Suprapubic skin (tissue), 4 donors: Measurements from ENCODE around the gene PACSIN2. TPM values are rescaled to one million over a fixed set of nuclear protein-coding genes. Genes with fewer than 3 reads are reported as not detected.

Experiments used
- DNase-seq, 2 donors: peaks; one replicate each; pipeline ENCODE4 v3.0.0-alpha.2; 2019; ENCODE audit warnings: low spot score in 2 of 2
- H3K27ac ChIP-seq: fragments of 200-600 bp; sonication (generic); one replicate; pipeline ENCODE4 v1.5.1; 2019
- H3K27me3 ChIP-seq: fragments of 200-600 bp; sonication (generic); one replicate; pipeline ENCODE4 v1.5.1; 2019
- H3K36me3 ChIP-seq: fragments of 200-600 bp; sonication (generic); one replicate; pipeline ENCODE4 v1.5.1; 2019
- H3K4me1 ChIP-seq: fragments of 200-600 bp; sonication (generic); one replicate; pipeline ENCODE4 v1.5.1; 2019
- H3K4me3 ChIP-seq: fragments of 200-600 bp; sonication (generic); one replicate; pipeline ENCODE4 v1.5.1; 2019; ENCODE audit warnings: mild to moderate bottlenecking
- H3K9me3 ChIP-seq: fragments of 200-600 bp; sonication (generic); one replicate; pipeline ENCODE4 v1.5.1; 2019
- CTCF ChIP-seq, 2 donors: fragments of 200-600 bp in 1 of 2; fragments of 450-650 bp in 1 of 2; sonication (generic) in 1 of 2; IDR thresholded peaks; one replicate each; pipeline ENCODE4 v1.5.1; 2016 to 2019; ENCODE audit warnings: antibody characterized with exemption in 2 of 2, mild to moderate bottlenecking in 1 of 2, moderate library complexity in 1 of 2
- EP300 ChIP-seq: sonication (generic); formaldehyde crosslinking; IDR thresholded peaks from one replicate; pipeline ENCODE4 v1.6.1; 2017; ENCODE audit warnings: antibody characterized with exemption
- POLR2A ChIP-seq, 2 donors: fragments of 450-650 bp; IDR thresholded peaks; one replicate each; pipeline ENCODE4 v1.6.1; 2017; ENCODE audit warnings: antibody characterized with exemption in 2 of 2, mild to moderate bottlenecking in 2 of 2, moderate library complexity in 2 of 2
- POLR2AphosphoS5 ChIP-seq, 3 donors: sonication (generic); formaldehyde crosslinking; IDR thresholded peaks; one replicate each; pipeline ENCODE4 v1.6.1; 2017; ENCODE audit warnings: antibody characterized with exemption in 3 of 3
- WGBS: methylation state at CpG from one replicate; pipeline ENCODE4 v1.1.5; 2018; 5-methylcytosine and 5-hydroxymethylcytosine counted together
- total RNA-seq, 4 donors: library from RNA; depleted of rRNA; stranded (reverse); fragments of >200 nt; gene quantifications; one replicate each; pipeline ENCODE4 v1.1.0, GENCODE V29; 2016

PACSIN2 gene
- total RNA-seq, 4 donors from 2014 or later, result 38.9 to 74.8 (median 55.3) TPM

DNA sequence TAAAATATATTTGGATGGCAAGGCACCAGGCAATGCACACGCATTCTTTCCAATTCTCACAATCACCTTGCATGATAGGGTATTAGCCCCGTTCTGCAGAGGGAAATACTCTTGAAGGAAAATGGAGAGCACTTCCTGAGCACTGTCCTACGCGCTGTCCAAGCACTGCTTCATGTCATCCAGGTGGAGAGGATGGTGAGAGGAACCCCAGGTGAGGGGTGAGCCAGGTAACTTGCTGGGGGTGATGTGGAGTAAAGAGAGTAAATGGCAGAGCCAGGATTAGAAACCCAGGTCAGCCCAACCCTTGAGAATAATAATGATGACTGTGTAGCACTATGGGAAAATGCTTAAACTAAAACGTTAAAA lies 711 bp upstream of the PACSIN2 start:
- Histone ChIP-seq H3K4me1 (peaks cover 46% of the 10 kb centered on the region), H3K27ac (peak overlapping the region; percentile 86), H3K9me3 (no peaks in the 10 kb centered on the region), H3K36me3 (no peaks in the 10 kb centered on the region), H3K4me3 (peak overlapping the region; percentile 89), H3K27me3 (no peaks in the 10 kb centered on the region)
- WGBS, result 29% methylated on average over 5 of the region's 5 CpGs
- DNase-seq, result no peak
- TF ChIP-seq CTCF (IDR thresholded peaks at IDR 0.05) (no peak), POLR2A (IDR thresholded peaks at IDR 0.05) (no peak)

DNA sequence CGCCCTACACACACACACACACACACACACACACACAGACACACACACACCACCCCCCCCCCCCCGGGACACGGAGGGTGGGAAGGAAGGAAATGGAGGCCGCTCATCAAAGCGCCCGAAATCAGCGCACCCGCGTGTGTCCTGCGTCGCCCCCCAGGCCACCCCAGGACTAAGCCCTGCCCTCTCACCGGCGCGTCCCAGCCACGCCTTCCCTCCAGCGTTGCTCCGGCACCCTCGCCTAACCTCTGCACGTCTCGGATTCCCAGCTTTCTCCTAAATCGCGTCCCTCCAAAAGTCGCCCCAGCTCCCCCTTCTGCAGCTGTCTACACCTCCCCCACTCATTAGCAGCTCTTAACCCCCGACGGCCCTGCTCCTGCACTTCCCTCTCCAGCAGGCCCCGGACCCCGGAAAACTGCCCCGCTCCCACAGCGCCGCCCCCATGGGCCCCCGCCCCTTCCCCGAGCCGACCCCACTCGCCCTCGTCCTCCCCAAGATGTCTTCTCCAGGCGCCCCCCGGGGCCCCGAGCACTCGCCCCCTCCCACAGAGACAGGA lies 557 bp downstream of the PACSIN2 start:
- Histone ChIP-seq H3K27me3 (no peaks in the 10 kb centered on the region), H3K36me3 (no peaks in the 10 kb centered on the region), H3K4me1 (peaks cover 45% of the 10 kb centered on the region), H3K9me3 (no peaks in the 10 kb centered on the region), H3K27ac (peak overlapping the region; percentile 86), H3K4me3 (peak overlapping the region; percentile 89)
- DNase-seq, result peak in 1 of 2 donors; percentile 78
- TF ChIP-seq EP300 (no peak), CTCF (IDR thresholded peaks at IDR 0.05) (no peak), POLR2AphosphoS5 (IDR thresholded peaks at IDR 0.05) (no peak), POLR2A (IDR thresholded peaks at IDR 0.05) (no peak)
- 3% methylated on average over 6 of the region's 39 CpGs for WGBS

DNA sequence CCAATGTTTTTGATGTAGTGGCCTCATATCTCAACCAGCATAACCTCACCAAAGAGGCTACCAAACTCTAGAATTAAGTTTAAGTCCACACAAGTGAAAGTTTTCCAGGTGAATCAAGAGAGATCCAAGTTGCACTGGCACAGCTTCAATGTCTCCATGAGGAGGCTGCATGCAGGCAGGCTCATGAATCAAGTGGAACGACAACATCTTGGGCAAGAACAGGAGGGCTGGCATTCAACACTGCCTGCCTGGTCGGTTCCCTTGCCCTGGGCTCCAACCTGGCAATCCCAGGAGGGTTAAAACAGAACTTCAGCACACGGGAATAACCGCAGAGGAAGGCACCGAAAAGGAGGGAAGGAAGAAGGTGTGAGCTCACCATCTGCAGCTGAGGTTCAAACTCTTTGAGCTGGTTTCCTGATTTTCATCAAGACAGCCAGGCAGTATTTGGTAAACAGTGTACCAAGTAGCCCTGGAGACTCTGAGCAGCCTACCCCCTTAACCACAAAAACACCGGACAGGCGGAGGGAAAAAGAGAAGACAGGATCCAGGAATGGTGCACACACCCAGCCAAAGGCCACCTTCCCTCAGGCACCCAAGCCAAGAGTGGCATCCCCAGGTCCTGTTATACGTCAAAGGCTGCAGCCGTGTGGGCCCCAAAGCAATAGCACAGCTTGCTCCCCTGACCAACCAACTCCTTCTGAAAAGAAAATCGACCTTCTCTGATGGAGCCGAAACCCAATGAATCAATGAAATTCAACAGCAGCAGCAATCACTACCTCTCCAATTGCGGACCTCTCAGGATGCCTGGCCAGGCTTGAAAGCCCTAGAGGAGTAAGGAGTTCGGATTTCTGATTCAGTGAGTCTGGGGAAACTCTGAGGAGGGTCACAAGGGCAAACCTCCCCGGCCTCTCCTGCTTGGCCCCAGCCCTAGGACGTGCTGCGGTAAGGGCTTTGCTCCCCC lies 1.3 kb downstream of the PACSIN2 start:
- TF ChIP-seq CTCF (IDR thresholded peaks at IDR 0.05), result no peak
- TF ChIP-seq EP300, result no peak
- no peak for TF ChIP-seq POLR2AphosphoS5 (IDR thresholded peaks at IDR 0.05)
- TF ChIP-seq POLR2A (IDR thresholded peaks at IDR 0.05), result no peak
- Histone ChIP-seq H3K27me3 (no peaks in the 10 kb centered on the region), H3K9me3 (no peaks in the 10 kb centered on the region), H3K27ac (peak overlapping the region; percentile 86), H3K4me3 (peak overlapping the region; percentile 89), H3K36me3 (no peaks in the 10 kb centered on the region), H3K4me1 (peaks cover 49% of the 10 kb centered on the region)
- WGBS, result 12% methylated on average over 13 of the region's 16 CpGs
- DNase-seq, result no peak

GRCh38 chr22:43012390-43012789 lies 2.6 kb downstream of the PACSIN2 start:
- H3K9me3 ChIP-seq, result no peaks in the 10 kb centered on the region
- H3K4me3 ChIP-seq, result no peak overlapping the region
- no peak for DNase-seq
- H3K27me3 ChIP-seq, result no peaks in the 10 kb centered on the region
- no peaks in the 10 kb centered on the region for H3K36me3 ChIP-seq
- peaks cover 53% of the 10 kb centered on the region for H3K4me1 ChIP-seq
- TF ChIP-seq CTCF (IDR thresholded peaks at IDR 0.05), result no peak
- no peak for TF ChIP-seq POLR2A (IDR thresholded peaks at IDR 0.05)
- TF ChIP-seq POLR2AphosphoS5 (IDR thresholded peaks at IDR 0.05), result no peak
- no peak for TF ChIP-seq EP300
- 86% methylated on average over 6 of the region's 6 CpGs for WGBS
- H3K27ac ChIP-seq, result no peak overlapping the region

GRCh38 chr22:43011079-43011478 lies 3.9 kb downstream of the PACSIN2 start:
- no peak for DNase-seq
- Histone ChIP-seq H3K27me3 (no peaks in the 10 kb centered on the region), H3K4me3 (no peak overlapping the region), H3K27ac (no peak overlapping the region), H3K4me1 (peaks cover 60% of the 10 kb centered on the region), H3K9me3 (no peaks in the 10 kb centered on the region), H3K36me3 (no peaks in the 10 kb centered on the region)
- TF ChIP-seq CTCF (IDR thresholded peaks at IDR 0.05) (no peak), EP300 (no peak), POLR2AphosphoS5 (IDR thresholded peaks at IDR 0.05) (no peak), POLR2A (IDR thresholded peaks at IDR 0.05) (no peak)
- WGBS, result 74% methylated on average over 7 of the region's 7 CpGs
